K562 (cell line): Measurements from ENCODE around the gene PDE6B.

Experiments
- CREB1 ChIP-seq, 2 experiments: sonication (generic) in 1 of 2; formaldehyde crosslinking in 1 of 2; IDR thresholded peaks; 2 replicates each; pipeline versions ENCODE4 v1.6.1 to v1.8.0; 2012 to 2022; ENCODE audit warnings: inconsistent platforms in 1 of 2, mild to moderate bottlenecking in 1 of 2, missing genetic modification reagents in 1 of 2, moderate library complexity in 1 of 2
- JUND ChIP-seq, 2 experiments: IDR thresholded peaks; 2 replicates in 1 of 2; 3 replicates in 1 of 2; pipeline ENCODE4 v1.6.1; 2011; ENCODE audit warnings: borderline replicate concordance in 2 of 2, low read depth in 2 of 2, low read length in 2 of 2, improper control_type of control experiment in 1 of 2, missing biosample characterization in 1 of 2, missing genetic modification characterization in 1 of 2, missing genetic modification reagents in 1 of 2
- NFXL1 ChIP-seq: fragments of 450-650 bp; formaldehyde crosslinking; IDR thresholded peaks from 2 replicates; pipeline ENCODE4 v1.4.0; 2021; ENCODE audit warnings: mild to moderate bottlenecking
- POLR2A ChIP-seq: fragments of 450-650 bp; conservative IDR thresholded peaks from 2 replicates; pipeline ENCODE4 v1.6.1; 2016

DNA sequence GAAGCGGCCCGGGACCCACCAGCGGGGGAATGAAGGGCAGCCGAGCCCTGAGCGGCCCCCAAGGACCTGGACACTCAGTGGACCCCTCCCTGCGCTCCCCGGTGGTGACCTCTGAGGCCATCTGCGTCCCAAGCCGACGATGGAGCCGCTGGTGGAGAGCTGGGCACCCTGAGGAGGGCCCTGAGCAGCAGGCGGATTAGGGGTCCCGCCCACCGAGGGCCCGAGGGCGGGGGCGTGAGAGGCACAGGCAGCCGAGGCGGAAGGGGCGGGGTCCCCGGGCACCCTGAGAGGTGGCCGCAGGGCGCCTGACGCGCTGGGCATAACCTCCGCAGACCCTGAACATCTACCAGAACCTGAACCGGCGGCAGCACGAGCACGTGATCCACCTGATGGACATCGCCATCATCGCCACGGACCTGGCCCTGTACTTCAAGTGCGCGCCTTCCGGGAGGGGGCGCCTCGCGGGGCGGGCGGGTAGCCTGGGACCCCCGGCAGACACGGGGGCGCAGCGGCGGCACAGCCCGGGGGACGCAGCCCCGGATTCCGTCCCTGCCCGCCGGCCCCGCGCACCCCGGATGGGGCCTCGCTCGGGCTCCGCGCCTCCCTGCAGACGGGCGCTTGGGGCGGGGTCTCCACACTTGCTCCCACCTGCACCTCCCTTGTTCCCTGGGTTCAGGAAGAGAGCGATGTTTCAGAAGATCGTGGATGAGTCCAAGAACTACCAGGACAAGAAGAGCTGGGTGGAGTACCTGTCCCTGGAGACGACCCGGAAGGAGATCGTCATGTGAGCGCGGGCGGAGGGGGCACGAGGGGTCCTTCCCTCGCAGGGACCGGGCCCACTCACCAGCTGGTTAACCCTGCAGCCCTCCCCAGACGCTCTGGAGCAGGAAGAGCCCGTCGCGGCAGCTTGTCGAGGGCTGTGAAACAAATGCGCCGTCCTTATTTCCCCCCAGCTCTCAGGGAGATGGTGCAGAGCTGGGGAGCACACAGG, 38.4 kb downstream of the PDE6B start:
- TF ChIP-seq NFXL1 (CRISPR knock-in tag) (no peak), JUND (IDR thresholded peaks at IDR 0.05; ENCODE audit: borderline replicate concordance, low read depth, low read length) (no peak), JUND (tag; IDR thresholded peaks at IDR 0.05; ENCODE audit: borderline replicate concordance, low read depth, low read length) (no peak), POLR2A (no peak), CREB1 (IDR thresholded peaks at IDR 0.05) (no peak), CREB1 (CRISPR knock-in tag; IDR thresholded peaks at IDR 0.05) (no peak)
